Embryonic facial prominence (tissue), 1 donor: ENCODE data around the gene DNAJC11.
A peak's percentile ranks its signal among the peaks of the same experiment; 100 is the strongest.
"Not testable (repeated sequence)": the region's sequence is repeated elsewhere in the genome, so short reads cannot be mapped to it uniquely, and the experiment has no call there.

Source experiments
- DNase-seq: peaks from one replicate; pipeline ENCODE4 v3.0.0-alpha.2; 2016; ENCODE audit errors: extremely low spot score

The DNAJC11 gene

GRCh38 chr1:6701437-6702153, at the start of gene DNAJC11:
TSS of gene DNAJC11 (minus strand) at chr1:6701816. CDS start at chr1:6701800, 16 bp downstream.
- peak; percentile 47 for DNase-seq

- no peak for DNase-seq
Measured at GRCh38 chr1:6750490-6750889, 48.9 kb upstream of the DNAJC11 start.

- DNase-seq, result no peak
Measured at GRCh38 chr1:6747674-6748073, 46.1 kb upstream of the DNAJC11 start.

- no peak for DNase-seq
Measured at GRCh38 chr1:6745073-6745472, 43.5 kb upstream of the DNAJC11 start.

- no peak for DNase-seq
Measured at GRCh38 chr1:6743189-6744101, 41.8 kb upstream of the DNAJC11 start.

GRCh38 chr1:6742676-6743188, 41.1 kb upstream of the DNAJC11 start:
- not testable (repeated sequence) for DNase-seq

- DNase-seq, result no peak
Measured at GRCh38 chr1:6738987-6739676, 37.5 kb upstream of the DNAJC11 start.

- DNase-seq, result no peak
Measured at GRCh38 chr1:6732942-6733341, 31.3 kb upstream of the DNAJC11 start.

GRCh38 chr1:6731905-6732304, 30.3 kb upstream of the DNAJC11 start:
- DNase-seq, result no peak

- DNase-seq, result no peak
Measured at GRCh38 chr1:6730880-6731279, 29.3 kb upstream of the DNAJC11 start.

GRCh38 chr1:6730473-6730872, 28.9 kb upstream of the DNAJC11 start:
- no peak for DNase-seq

- DNase-seq, result no peak
Measured at GRCh38 chr1:6727535-6727934, 25.9 kb upstream of the DNAJC11 start.

GRCh38 chr1:6726253-6726652, 24.6 kb upstream of the DNAJC11 start:
- DNase-seq, result no peak

GRCh38 chr1:6724517-6725141, 23.0 kb upstream of the DNAJC11 start:
- no peak for DNase-seq

- no peak for DNase-seq
Measured at GRCh38 chr1:6723621-6724428, 22.2 kb upstream of the DNAJC11 start.

- DNase-seq, result no peak
Measured at GRCh38 chr1:6711174-6711573, 9.6 kb upstream of the DNAJC11 start.

GRCh38 chr1:6704746-6705145, 3.1 kb upstream of the DNAJC11 start:
- DNase-seq, result no peak

- no peak for DNase-seq
Measured at GRCh38 chr1:6703016-6703415, 1.4 kb upstream of the DNAJC11 start.

- DNase-seq, result no peak
Measured at GRCh38 chr1:6700853-6701436, 671 bp downstream of the DNAJC11 start.

- DNase-seq, result not testable (repeated sequence)
Measured at GRCh38 chr1:6699915-6700314, 1.7 kb downstream of the DNAJC11 start.
